Thyroid gland (tissue), 4 donors: Measurements from ENCODE around the gene CASP10. TPM values are rescaled to one million over a fixed set of nuclear protein-coding genes. Genes with fewer than 3 reads are reported as not detected.
A peak's percentile ranks its signal among the peaks of the same experiment; 100 is the strongest.

Experiments used
- DNase-seq, 2 donors: peaks; one replicate each; pipeline ENCODE4 v3.0.0-alpha.2; 2019
- H3K27ac ChIP-seq, 3 donors: fragments of 200-600 bp; sonication (generic); 1 replicate in 2 of 3; 2 replicates in 1 of 3; pipeline ENCODE4 v1.5.1; 2016 to 2019; ENCODE audit warnings: mild to moderate bottlenecking in 1 of 3, moderate library complexity in 1 of 3
- H3K27me3 ChIP-seq: fragments of 200-600 bp; sonication (generic); one replicate; pipeline ENCODE4 v1.5.1; 2019
- H3K36me3 ChIP-seq, 2 donors: fragments of 200-600 bp; sonication (generic); one replicate each; pipeline ENCODE4 v1.5.1; 2016 to 2019
- H3K4me1 ChIP-seq, 2 donors: fragments of 200-600 bp; sonication (generic); one replicate each; pipeline ENCODE4 v1.5.1; 2017 to 2019
- H3K4me3 ChIP-seq, 3 donors: fragments of 200-600 bp; sonication (generic); replicated peaks in 1 of 3; 1 replicate in 2 of 3; 2 replicates in 1 of 3; pipeline ENCODE4 v1.5.1; 2016; ENCODE audit warnings: mild to moderate bottlenecking in 1 of 3
- H3K9me3 ChIP-seq: fragments of 200-600 bp; sonication (generic); one replicate; pipeline ENCODE4 v1.5.1; 2017
- CTCF ChIP-seq, 6 experiments: fragments of 200-600 bp in 3 of 6; fragments of 450-650 bp in 3 of 6; sonication (generic) in 3 of 6; IDR thresholded peaks; one replicate each; pipeline ENCODE4 v1.5.1; 2016 to 2019; ENCODE audit warnings: antibody characterized with exemption in 6 of 6, mild to moderate bottlenecking in 2 of 6, inconsistent platforms in 1 of 6, moderate library complexity in 1 of 6
- POLR2A ChIP-seq, 2 donors: fragments of 450-650 bp; IDR thresholded peaks; one replicate each; pipeline ENCODE4 v1.6.1; 2017; ENCODE audit warnings: antibody characterized with exemption in 2 of 2, mild to moderate bottlenecking in 2 of 2, moderate library complexity in 1 of 2
- WGBS, 2 donors: methylation state at CpG; one replicate each; pipeline ENCODE4 v1.1.5; 2017; 5-methylcytosine and 5-hydroxymethylcytosine counted together
- intact Hi-C: fragments of 100-400 bp; cut with DNase I; formaldehyde crosslinking; loops from one replicate; pipeline ENCODE4 v1.15.1; 2023
- total RNA-seq, 4 donors: library from RNA; depleted of rRNA; stranded (reverse); fragments of >200 nt; gene quantifications; one replicate each; pipeline ENCODE4 v1.2.3, GENCODE V29; 2016

Gene CASP10
- total RNA-seq, 4 donors from 2014 or later = 12.4 to 23.0 (median 20.0) TPM

GRCh38 chr2:201260302-201260800 is 77.4 kb downstream of the CASP10 start, which contains the start of gene CASP8:
Gene CASP8, plus strand, starts transcription at chr2:201260536. Its CDS starts 5,951 bp downstream, at chr2:201266487.
- Histone ChIP-seq H3K27me3 (no peaks in the 10 kb centered on the region), H3K4me3 (no peak within 1 kb of the TSS), H3K27ac (peak within 1 kb of the TSS in 2 of 3 donors; percentile 10 to 20), H3K36me3 (no peaks in the 10 kb centered on the region), H3K9me3 (no peaks in the 10 kb centered on the region), H3K4me1 (peaks cover 0 to 12% of the 10 kb centered on the region in 2 donors)
- intact Hi-C loops = no loop called here
- TF ChIP-seq POLR2A (IDR thresholded peaks at IDR 0.05) (peak in 1 of 2 donors; percentile 17), CTCF (IDR thresholded peaks at IDR 0.05) (no peak)
- 73 to 88% methylated on average over 10 of the region's 10 CpGs for WGBS, 2 donors
- peak in 1 of 2 donors; percentile 6 for DNase-seq

- H3K27ac ChIP-seq = no peak overlapping the region
- TF ChIP-seq CTCF (IDR thresholded peaks at IDR 0.05) = no peak
- no peak for TF ChIP-seq POLR2A (IDR thresholded peaks at IDR 0.05)
- no peaks in the 10 kb centered on the region for H3K9me3 ChIP-seq
- H3K36me3 ChIP-seq = no peaks in the 10 kb centered on the region
- intact Hi-C loops = no loop called here
- peaks cover 0 to 12% of the 10 kb centered on the region in 2 donors for H3K4me1 ChIP-seq
- WGBS, 2 donors = 83 to 84% methylated on average over 9 of the region's 9 CpGs
- no peaks in the 10 kb centered on the region for H3K27me3 ChIP-seq
- no peak overlapping the region for H3K4me3 ChIP-seq
- no peak for DNase-seq
These were observed 78.5 kb downstream of the CASP10 start for GRCh38 chr2:201261471-201261870.

- intact Hi-C loops = no loop called here
- TF ChIP-seq CTCF (IDR thresholded peaks at IDR 0.05) = no peak
- TF ChIP-seq POLR2A (IDR thresholded peaks at IDR 0.05) = no peak
- H3K27ac ChIP-seq = no peak overlapping the region
- H3K27me3 ChIP-seq = no peaks in the 10 kb centered on the region
- H3K4me3 ChIP-seq = no peak overlapping the region
- peaks cover 0 to 12% of the 10 kb centered on the region in 2 donors for H3K4me1 ChIP-seq
- 33 to 44% methylated on average over 2 of the region's 2 CpGs for WGBS, 2 donors
- no peaks in the 10 kb centered on the region for H3K9me3 ChIP-seq
- no peaks in the 10 kb centered on the region for H3K36me3 ChIP-seq
- no peak for DNase-seq
These were observed 79.0 kb downstream of the CASP10 start for GRCh38 chr2:201261906-201262305.

- Histone ChIP-seq H3K9me3 (no peaks in the 10 kb centered on the region), H3K27ac (no peak overlapping the region), H3K36me3 (no peaks in the 10 kb centered on the region), H3K4me3 (no peak overlapping the region), H3K27me3 (no peaks in the 10 kb centered on the region), H3K4me1 (peaks cover 0 to 12% of the 10 kb centered on the region in 2 donors)
- intact Hi-C loops = no loop called here
- 83 to 85% methylated on average over 6 of the region's 6 CpGs for WGBS, 2 donors
- TF ChIP-seq POLR2A (IDR thresholded peaks at IDR 0.05) = no peak
- no peak for TF ChIP-seq CTCF (IDR thresholded peaks at IDR 0.05)
- DNase-seq = no peak
These were observed 79.8 kb downstream of the CASP10 start for GRCh38 chr2:201262718-201263117.

- no peak for DNase-seq
- Histone ChIP-seq H3K27me3 (no peaks in the 10 kb centered on the region), H3K4me3 (no peak overlapping the region), H3K36me3 (no peaks in the 10 kb centered on the region), H3K9me3 (no peaks in the 10 kb centered on the region), H3K27ac (no peak overlapping the region), H3K4me1 (peaks cover 0 to 12% of the 10 kb centered on the region in 2 donors)
- intact Hi-C loops = no loop called here
- WGBS, 2 donors = 94 to 96% methylated on average over 2 of the region's 2 CpGs
- TF ChIP-seq POLR2A (IDR thresholded peaks at IDR 0.05) (no peak), CTCF (IDR thresholded peaks at IDR 0.05) (no peak)
These were observed 80.8 kb downstream of the CASP10 start for GRCh38 chr2:201263779-201264178.
